HG03103 (cell line): ENCODE measurements around the gene MAGEL2.

Experiments used
- ATAC-seq: cut with Tn5 transposase; IDR thresholded peaks from one replicate; pipeline ENCODE4 v1.9.1; 2021; ENCODE audit warnings: low read depth; ENCODE audit not compliant: unreplicated experiment

Gene MAGEL2

GRCh38 chr15:23647421-23648370 lies at the start of gene MAGEL2:
Gene MAGEL2, minus strand, starts transcription at chr15:23647867. Its CDS starts 125 bp downstream, at chr15:23647742.
- ATAC-seq = no peak

GRCh38 chr15:23695282-23695681 lies 47.6 kb upstream of the MAGEL2 start:
- ATAC-seq = no peak

- ATAC-seq = no peak
Observed at GRCh38 chr15:23694592-23694991, 46.9 kb upstream of the MAGEL2 start.

GRCh38 chr15:23690450-23690852 lies 42.8 kb upstream of the MAGEL2 start:
- ATAC-seq = no peak

GRCh38 chr15:23690015-23690414 lies 42.3 kb upstream of the MAGEL2 start:
- ATAC-seq = no peak

- ATAC-seq = no peak
Observed at GRCh38 chr15:23687143-23687470, 39.4 kb upstream of the MAGEL2 start, which contains the start of gene NDN. Gene NDN, minus strand, starts transcription at chr15:23687305. Its CDS starts 88 bp downstream, at chr15:23687217.

- no peak for ATAC-seq
Observed at GRCh38 chr15:23686466-23687142, 38.9 kb upstream of the MAGEL2 start.

GRCh38 chr15:23671481-23671880 lies 23.8 kb upstream of the MAGEL2 start:
- no peak for ATAC-seq

- no peak for ATAC-seq
Observed at GRCh38 chr15:23670970-23671369, 23.3 kb upstream of the MAGEL2 start.

- ATAC-seq = no peak
Observed at GRCh38 chr15:23663232-23663631, 15.6 kb upstream of the MAGEL2 start.

GRCh38 chr15:23648920-23649515 lies 1.4 kb upstream of the MAGEL2 start:
- no peak for ATAC-seq

- no peak for ATAC-seq
Observed at GRCh38 chr15:23647001-23647295, 719 bp downstream of the MAGEL2 start.

GRCh38 chr15:23646165-23647000 lies 1.3 kb downstream of the MAGEL2 start:
- ATAC-seq = no peak

GRCh38 chr15:23645371-23646164 lies 2.1 kb downstream of the MAGEL2 start:
- ATAC-seq = no peak

- ATAC-seq = no peak
Observed at GRCh38 chr15:23644829-23645228, 2.8 kb downstream of the MAGEL2 start.

GRCh38 chr15:23642413-23643044 lies 5.1 kb downstream of the MAGEL2 start:
- no peak for ATAC-seq

GRCh38 chr15:23634181-23634580 lies 13.5 kb downstream of the MAGEL2 start:
- ATAC-seq = no peak

- no peak for ATAC-seq
Observed at GRCh38 chr15:23629234-23629805, 18.3 kb downstream of the MAGEL2 start.

- ATAC-seq = no peak
Observed at GRCh38 chr15:23628612-23629233, 18.9 kb downstream of the MAGEL2 start.
